GM12874 (cell line): Measurements from ENCODE around the gene SRRM3.

ENCODE experiments used
- TF ChIP-seq, protein P1 (sequence below): IDR thresholded peaks from 2 replicates; pipeline ENCODE4 v1.5.1; 2011; ENCODE audit warnings: low read depth, mild to moderate bottlenecking, control low read depth, low read length, moderate library complexity; ENCODE audit not compliant: insufficient read depth

The SRRM3 gene

DNA sequence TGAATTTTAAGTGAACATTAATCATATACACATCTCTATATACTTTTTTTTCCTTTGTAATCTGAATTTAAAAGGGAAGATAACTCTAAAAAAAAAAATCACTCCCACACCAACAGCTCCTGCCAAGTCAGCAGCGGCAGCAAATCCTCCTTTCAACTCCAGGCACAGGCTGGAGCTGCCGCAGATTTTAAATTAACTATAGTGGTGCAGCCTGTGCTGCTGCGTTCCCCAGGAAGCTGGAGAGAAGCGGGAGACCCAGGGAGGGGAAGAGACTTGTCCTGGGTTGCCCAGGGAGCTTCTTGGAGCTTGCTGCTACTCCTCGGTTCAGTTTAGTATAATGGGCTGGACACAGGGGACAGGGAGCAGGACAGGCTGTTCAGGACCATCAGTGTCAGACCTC is 68.2 kb downstream of the SRRM3 start:
- TF ChIP-seq, protein P1, sequence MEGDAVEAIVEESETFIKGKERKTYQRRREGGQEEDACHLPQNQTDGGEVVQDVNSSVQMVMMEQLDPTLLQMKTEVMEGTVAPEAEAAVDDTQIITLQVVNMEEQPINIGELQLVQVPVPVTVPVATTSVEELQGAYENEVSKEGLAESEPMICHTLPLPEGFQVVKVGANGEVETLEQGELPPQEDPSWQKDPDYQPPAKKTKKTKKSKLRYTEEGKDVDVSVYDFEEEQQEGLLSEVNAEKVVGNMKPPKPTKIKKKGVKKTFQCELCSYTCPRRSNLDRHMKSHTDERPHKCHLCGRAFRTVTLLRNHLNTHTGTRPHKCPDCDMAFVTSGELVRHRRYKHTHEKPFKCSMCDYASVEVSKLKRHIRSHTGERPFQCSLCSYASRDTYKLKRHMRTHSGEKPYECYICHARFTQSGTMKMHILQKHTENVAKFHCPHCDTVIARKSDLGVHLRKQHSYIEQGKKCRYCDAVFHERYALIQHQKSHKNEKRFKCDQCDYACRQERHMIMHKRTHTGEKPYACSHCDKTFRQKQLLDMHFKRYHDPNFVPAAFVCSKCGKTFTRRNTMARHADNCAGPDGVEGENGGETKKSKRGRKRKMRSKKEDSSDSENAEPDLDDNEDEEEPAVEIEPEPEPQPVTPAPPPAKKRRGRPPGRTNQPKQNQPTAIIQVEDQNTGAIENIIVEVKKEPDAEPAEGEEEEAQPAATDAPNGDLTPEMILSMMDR: no peak

DNA sequence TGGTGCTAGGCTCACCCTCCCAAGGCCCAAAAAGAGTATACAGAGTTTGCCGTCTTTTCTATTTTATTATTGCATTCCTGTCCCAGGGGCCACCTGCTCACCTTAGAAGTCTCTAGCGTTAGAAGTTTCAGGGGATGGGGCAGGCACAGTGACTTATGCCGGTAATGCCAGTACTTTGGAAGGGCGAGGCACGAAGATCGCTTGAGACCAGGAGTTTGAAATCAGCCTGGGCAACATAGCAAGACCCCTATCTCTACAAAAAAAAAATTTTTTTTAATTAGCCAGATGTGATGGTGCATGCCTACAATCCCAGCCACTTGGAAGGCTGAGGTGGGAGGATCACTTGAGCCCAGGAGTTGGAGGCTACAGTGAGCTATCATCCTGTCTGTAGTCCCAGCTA is 70.4 kb downstream of the SRRM3 start:
- TF ChIP-seq, protein P1: no peak

DNA sequence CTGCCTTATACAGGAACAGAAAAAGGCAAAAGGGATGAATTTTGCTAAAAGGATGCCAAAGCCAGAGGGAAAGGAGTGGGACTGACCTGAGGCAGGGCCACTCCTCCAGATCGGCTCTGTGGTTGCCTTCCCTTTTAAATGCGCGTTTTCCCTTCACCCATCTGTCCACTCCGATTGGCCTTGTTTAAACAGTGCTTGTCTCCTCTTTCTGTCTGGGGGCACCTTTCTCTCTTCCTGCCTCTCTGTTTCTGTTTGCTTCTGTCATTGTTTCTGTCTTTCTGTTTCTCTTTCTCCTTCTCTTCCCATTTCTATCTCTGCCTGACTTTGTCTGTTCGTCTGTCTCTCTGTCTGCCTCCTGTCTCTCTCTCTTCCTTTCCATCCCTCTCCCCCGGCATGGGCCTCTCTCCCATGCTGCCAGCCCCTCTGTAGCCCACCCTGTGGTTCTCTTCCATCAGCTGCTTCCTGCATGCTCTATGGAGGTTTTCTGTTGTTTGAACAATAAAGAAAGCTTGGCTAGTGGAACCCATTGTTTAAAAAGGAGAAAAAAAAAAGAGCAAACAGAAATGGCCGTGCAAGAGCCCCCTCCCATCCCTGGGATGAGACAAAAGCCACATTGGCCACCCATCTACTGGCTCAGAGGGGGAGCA is 71.3 kb downstream of the SRRM3 start:
- TF ChIP-seq, protein P1: no peak

DNA sequence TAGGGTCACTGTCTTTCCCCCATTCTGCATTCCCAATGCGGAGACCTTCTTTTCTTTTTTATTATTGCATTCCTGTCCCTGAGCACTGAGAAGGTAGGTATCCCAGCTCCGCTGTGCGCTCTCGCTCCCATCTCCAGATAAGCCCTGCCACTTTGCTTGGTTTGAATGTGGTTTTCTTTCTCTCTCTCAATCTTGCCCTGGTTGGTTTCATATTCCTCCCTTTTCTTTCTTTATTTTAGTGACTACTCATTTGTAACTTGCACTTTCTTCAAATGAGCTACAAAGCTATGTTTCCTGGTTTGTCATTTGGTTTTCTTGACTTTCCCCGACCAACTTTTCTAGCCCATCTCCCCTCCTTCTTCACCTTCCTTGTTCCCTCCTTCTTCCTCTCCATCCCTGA is 71.8 kb downstream of the SRRM3 start:
- TF ChIP-seq, protein P1: no peak

DNA sequence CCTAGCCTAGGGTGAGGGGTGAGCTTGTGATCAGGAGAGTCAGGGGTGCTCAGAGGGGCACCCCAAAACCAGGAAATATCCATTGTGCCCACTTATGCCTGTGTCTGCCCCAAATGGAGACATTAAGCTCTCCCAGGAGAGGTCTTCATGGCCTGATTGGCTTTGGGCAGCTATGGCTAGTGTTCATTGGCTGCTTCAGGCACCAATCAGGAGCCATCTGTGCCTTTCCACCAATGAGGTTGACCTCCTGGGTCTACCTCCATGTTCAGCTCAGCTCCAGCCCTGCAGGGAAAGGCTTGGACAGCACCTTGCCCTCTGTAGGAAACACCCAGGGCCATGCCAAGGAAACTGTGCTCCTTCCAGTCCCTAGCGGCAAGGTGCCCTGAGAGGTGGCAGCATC is 76.8 kb downstream of the SRRM3 start:
- TF ChIP-seq, protein P1: no peak

DNA sequence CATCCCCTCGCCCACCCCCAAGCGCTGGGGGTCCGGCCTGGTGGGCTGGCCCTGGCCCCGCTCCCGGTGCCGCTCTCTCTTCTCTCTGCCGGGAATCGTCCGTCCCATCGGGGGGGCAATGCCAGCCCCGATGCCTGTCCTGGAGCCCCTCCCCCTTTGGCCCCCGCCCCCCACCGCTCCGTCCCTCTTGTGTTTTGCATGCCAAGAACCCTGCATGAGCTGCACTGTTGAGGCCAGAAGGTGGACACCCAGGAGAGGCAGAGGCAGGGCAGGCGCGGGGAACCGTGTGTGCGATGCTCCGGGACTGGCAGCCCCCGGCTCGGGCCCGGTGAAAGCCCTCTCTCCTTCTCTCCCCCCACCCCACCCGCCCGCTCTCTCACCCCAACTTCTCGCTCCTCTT is 78.7 kb downstream of the SRRM3 start:
- TF ChIP-seq, protein P1: no peak

DNA sequence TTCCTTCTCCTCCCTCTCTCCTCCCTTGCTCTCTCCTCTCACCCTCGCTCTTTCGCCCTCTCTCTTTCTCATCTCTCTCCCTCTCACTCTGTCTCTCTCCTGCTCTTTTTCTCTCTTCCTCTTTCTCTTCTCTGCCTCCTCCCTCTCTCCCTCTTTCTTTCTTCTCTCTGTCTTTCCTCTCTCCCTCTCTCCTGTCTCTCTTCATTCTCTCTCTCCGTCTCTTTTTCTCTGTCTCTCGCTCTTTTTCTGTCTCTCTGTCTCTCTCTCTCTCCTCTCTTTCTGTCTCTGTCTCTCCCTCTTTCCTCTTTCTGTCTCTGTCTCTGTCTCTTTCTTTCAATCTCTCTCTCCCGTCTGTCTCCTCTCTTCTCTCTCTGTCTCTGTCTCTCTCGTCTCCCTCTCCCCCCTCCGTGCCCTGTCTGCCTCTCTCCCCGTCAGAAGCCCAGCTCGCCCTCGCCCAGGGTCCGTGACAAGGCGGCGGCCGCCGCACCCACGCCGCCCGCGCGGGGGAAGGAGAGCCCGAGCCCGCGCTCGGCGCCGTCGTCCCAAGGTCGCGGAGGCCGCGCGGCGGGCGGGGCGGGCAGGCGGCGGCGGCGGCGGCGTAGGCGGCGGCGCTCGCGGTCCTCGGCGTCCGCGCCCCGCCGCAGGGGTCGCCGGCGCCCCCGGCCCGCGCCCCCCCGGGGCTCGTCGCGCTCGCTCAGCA is 79.5 kb downstream of the SRRM3 start:
- TF ChIP-seq, protein P1: no peak
